Fibroblast of upper back skin (primary cell): ENCODE data around the gene ANKFY1.
A peak's percentile ranks its signal among the peaks of the same experiment; 100 is the strongest.
"Not testable (repeated sequence)": the region's sequence is repeated elsewhere in the genome, so short reads cannot be mapped to it uniquely, and the experiment has no call there.

Experiments
- DNase-seq: peaks from one replicate; pipeline ENCODE4 v3.0.0-alpha.2; 2013

Gene ANKFY1

GRCh38 chr17:4209611-4210010 lies 54.2 kb downstream of the ANKFY1 start:
- no peak for DNase-seq

GRCh38 chr17:4208238-4208637 lies 55.5 kb downstream of the ANKFY1 start:
- peak; percentile 74 for DNase-seq

- peak; percentile 10 for DNase-seq
Observed at GRCh38 chr17:4206962-4207361, 56.8 kb downstream of the ANKFY1 start.

GRCh38 chr17:4205917-4206316 lies 57.9 kb downstream of the ANKFY1 start:
- no peak for DNase-seq

GRCh38 chr17:4204710-4205173 lies 59.0 kb downstream of the ANKFY1 start:
- peak; percentile 91 for DNase-seq

DNA sequence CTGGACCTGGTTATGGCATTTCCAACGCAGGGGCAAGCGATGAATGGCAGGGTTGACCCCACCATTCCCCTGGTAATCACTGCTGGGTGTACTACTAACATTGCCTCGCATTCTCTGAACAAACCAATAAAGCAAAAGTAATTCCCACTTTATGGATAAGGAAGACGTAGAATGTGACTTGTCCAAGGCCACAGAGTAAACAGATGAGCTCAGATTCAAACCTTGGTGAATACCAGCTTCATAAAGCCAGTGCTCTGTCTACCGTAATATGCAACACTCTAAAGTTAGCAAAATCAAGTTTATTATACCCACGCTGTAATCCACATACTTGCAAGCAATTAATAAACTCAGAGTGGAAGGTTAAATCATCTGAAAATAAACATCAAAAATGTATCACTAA lies 59.6 kb downstream of the ANKFY1 start:
- DNase-seq: no peak

DNA sequence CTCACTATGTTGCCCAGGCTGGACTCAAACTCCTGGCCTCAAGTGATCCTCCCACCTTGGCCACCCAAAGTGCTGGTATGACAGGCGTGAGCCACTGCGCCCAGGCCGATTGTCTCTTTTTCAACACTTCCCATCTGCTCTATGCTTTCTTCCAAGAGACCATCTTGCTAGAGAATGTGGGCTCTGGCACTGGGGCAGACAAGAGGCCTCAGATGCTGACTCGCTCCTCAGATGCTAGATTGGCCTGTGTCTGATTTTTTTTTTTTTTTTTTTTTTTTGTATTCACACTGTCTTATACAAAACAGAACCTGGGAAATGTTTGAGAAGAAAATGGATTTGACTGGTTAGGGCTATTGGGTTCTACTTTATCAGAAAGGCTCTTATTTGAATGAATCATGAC lies 62.6 kb downstream of the ANKFY1 start:
- peak; percentile 31 for DNase-seq

GRCh38 chr17:4199818-4200402 lies 63.9 kb downstream of the ANKFY1 start:
- DNase-seq: peak; percentile 46

- DNase-seq: no peak
Observed at GRCh38 chr17:4198995-4199394, 64.8 kb downstream of the ANKFY1 start.

- peak; percentile 60 for DNase-seq
Observed at GRCh38 chr17:4195306-4195705, 68.5 kb downstream of the ANKFY1 start.

DNA sequence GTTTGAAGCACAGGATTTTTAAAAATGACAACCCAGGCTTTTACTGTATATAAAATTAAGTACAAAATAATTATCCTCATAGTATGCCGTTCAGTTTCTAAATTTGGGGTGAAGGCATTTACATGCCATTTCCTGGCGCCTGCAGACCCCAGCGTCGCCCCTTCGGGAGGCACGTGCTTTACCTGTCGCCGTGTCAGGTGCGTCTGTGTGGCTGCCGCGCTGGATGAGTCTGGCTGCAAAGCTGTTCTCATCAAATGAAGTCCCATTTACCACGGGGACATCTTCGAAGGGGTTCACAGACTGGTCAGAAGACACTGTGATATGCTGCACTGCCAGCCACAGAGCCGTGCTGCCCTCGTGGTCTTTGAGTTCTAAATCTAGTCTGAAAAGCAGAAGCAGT lies 69.0 kb downstream of the ANKFY1 start:
- DNase-seq: no peak

- DNase-seq: not testable (repeated sequence)
Observed at GRCh38 chr17:4190791-4191190, 73.0 kb downstream of the ANKFY1 start.

DNA sequence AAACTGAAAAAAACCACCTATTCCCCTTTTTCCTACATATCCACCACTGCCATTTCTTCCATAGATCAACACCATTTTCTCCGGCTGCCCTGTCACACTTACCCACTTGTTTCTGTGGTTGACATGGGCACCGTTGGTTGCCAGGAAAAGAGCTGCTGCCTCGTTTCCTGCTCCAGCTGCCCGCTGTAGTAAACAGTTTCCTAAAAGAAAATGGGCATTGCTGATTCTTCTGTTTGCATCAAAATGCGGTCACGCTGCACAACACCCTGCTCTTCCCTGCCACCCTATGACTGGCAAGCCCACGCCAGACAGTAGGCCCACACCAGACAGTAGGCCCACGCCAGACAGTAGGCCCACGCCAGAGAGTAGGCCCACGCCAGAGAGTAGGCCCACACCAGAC lies 74.5 kb downstream of the ANKFY1 start:
- no peak for DNase-seq

GRCh38 chr17:4188076-4188475 lies 75.7 kb downstream of the ANKFY1 start:
- no peak for DNase-seq

GRCh38 chr17:4187076-4187475 lies 76.7 kb downstream of the ANKFY1 start:
- DNase-seq: no peak

GRCh38 chr17:4186357-4186881 lies 77.4 kb downstream of the ANKFY1 start:
- no peak for DNase-seq

GRCh38 chr17:4185656-4186055 lies 78.1 kb downstream of the ANKFY1 start:
- no peak for DNase-seq

- DNase-seq: no peak
Observed at GRCh38 chr17:4184811-4185210, 79.0 kb downstream of the ANKFY1 start.

GRCh38 chr17:4182043-4182442 lies 81.7 kb downstream of the ANKFY1 start:
- no peak for DNase-seq

DNA sequence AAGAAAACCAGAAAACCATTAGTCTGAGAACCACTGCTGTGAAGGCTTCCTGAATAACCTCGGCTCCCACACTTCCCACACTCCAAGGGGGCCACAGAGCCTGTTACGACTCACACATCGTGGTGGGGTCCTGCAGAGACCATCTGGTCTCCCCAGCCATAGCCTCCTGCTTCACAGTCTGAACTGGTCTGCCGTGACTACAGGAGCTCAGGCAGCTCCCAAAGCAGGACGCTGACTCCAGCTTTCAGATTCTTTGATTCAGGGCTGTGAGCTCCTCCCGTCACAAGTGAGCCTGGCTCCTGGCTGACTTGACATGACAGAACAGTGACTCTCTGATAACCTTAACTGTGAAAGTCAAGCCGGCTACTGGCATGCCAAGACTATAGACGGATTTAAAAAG lies 83.0 kb downstream of the ANKFY1 start:
- peak; percentile 38 for DNase-seq

DNA sequence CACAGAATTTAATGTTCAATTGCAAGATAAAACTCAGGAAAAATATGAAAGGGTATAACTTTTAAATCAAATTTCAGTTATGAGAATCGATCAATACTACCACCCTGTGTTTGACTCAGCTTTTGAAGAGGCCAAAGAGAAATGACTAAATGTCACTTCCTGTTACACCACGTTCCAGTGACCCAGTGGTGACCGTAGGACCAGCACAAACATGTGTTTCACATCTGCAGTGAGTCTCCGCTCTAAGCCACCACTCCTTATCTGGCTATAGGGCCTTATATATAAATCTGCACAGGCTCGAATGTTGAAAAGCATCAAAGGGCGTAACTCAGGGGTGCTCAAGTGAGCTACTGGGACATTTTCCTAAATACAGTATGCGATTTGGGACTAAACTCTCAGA lies 84.7 kb downstream of the ANKFY1 start:
- DNase-seq: no peak

DNA sequence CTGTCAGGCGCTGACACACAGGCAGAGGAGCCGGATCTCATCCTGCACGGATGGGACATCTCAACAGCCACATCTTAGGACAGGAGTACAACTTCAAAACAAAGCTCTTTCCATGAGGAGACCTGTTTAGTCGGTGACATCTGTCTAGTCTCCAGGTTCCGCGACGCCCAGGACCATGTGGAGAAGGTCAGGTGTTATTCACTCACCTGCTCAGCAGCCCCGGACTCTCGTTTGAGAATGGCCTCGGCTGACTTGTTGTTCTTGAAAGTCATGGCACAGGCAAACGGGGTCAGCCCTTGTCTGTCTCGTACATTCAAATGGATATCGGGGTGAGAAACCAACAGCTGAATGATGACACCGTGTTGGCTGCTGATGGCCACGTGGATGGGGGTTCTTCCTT lies 85.1 kb downstream of the ANKFY1 start:
- DNase-seq: no peak

DNA sequence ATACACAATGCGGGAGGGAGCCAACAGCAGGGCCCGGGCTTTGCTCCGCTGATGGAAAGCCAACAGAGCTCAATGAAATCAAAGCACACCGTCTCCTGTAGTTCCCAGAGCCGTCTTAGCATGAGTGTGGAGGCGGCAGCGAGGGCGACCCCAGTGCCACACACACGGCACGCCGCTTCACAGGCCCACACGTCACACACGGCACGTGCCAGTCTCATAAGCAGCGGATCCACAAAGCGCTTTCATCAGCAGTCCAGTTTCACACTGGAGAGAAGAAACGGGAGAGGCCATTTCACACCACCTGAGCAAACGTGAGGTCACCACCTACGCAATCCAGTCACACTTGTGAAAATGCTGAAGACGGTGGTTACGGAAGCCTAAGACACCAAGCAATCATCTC lies 86.0 kb downstream of the ANKFY1 start:
- no peak for DNase-seq

DNA sequence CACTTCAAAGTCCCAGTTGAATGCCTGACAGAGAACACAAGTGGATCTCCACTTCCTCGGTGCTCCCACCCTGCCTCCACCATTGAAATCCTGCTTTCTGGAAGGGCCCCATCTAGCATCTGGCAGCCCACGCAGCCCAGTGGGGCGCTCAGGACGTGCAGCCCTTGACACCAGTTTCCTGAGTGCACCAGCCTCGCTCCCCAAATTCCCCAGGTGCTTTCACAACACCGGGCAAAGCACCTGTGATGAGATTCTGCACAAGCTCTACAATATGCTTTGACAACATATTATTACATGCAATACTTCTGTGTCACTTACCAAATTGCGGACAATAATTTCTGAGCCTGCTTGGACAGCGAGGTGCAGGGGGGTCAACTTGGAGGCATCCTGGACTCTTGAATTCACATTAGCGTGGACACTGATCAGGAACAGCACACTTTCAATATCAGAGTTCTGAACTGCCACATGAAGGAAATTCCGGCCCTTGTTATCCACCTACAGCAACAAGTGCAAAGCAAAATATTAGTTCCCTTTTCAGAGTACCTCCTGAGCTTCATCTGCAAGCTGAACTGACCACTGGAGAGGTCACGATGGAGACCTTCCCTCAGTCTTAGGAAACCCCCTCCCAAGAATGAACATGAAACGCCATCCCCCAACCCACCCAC lies 86.8 kb downstream of the ANKFY1 start:
- no peak for DNase-seq
